Activated T-cell treated with anti-CD3 and anti-CD28 coated beads, Interleukin-2, amount 50 U/mL, for 4 hours (primary cell): ENCODE data around the gene CD52. TPM values are rescaled to one million over a fixed set of nuclear protein-coding genes. Genes with fewer than 3 reads are reported as not detected.

Experiments
- total RNA-seq, 3 donors: library from RNA; stranded (reverse); gene quantifications; one replicate each; pipeline ENCODE4 v1.2.1, GENCODE V29; 2021

CD52 gene
- total RNA-seq, 3 donors from 2014 or later = 82.3 to 99.4 (median 93.8) TPM

Other genes with a start within 250 kb of the CD52 start
- 10 to 100 TPM in 2 of 3 donors, 1 to 10 TPM in 1; 9.6 to 13.5 (median 12.2) TPM for gene PDIK1L, start 206.1 kb upstream of the CD52 start, total RNA-seq
- gene FAM110D, start 158.9 kb upstream of the CD52 start, total RNA-seq = not detected
- not detected for gene C1orf232, start 149.0 kb upstream of the CD52 start, total RNA-seq
- 100 to 1,000 TPM; 121 to 151 (median 139) TPM for gene ZNF593, start 148.1 kb upstream of the CD52 start, total RNA-seq
- gene ZNF593OS, start 146.1 kb upstream of the CD52 start, total RNA-seq = not detected
- gene CNKSR1, start 140.5 kb upstream of the CD52 start, total RNA-seq = 1 to 10 TPM; 4.3 to 6.1 (median 5.1) TPM
- not detected for gene CATSPER4, start 127.4 kb upstream of the CD52 start, total RNA-seq
- gene CEP85, start 83.8 kb upstream of the CD52 start, total RNA-seq = 10 to 100 TPM; 25.5 to 28.7 (median 25.7) TPM
- gene SH3BGRL3, start 37.9 kb upstream of the CD52 start, total RNA-seq = 100 to 1,000 TPM; 324 to 352 (median 326) TPM
- 10 to 100 TPM; 17.4 to 21.1 (median 19.9) TPM for gene UBXN11, start 11.3 kb upstream of the CD52 start, total RNA-seq
- gene CRYBG2, start 36.2 kb downstream of the CD52 start, total RNA-seq = under 1 TPM; 0.16 to 0.45 (median 0.30) TPM
- gene ZNF683, start 54.8 kb downstream of the CD52 start, total RNA-seq = under 1 TPM; 0.11 to 0.30 (median 0.13) TPM
- gene LIN28A, start 92.9 kb downstream of the CD52 start, total RNA-seq = under 1 TPM; 0.37 to 0.57 (median 0.46) TPM
- gene DHDDS, start 114.4 kb downstream of the CD52 start, total RNA-seq = 10 to 100 TPM; 59.7 to 68.8 (median 60.1) TPM
- gene HMGN2, start 154.5 kb downstream of the CD52 start, total RNA-seq = 100 to 1,000 TPM; 417 to 447 (median 437) TPM
- gene RPS6KA1, start 211.8 kb downstream of the CD52 start, total RNA-seq = 100 to 1,000 TPM; 131 to 157 (median 134) TPM